GM12891 (cell line): ENCODE results near the gene CFAP74.

Experiments used
- PAX5 ChIP-seq: IDR thresholded peaks from 2 replicates; pipeline ENCODE4 v1.6.1; 2011; ENCODE audit warnings: low read length, moderate library complexity, mild to moderate bottlenecking; ENCODE audit not compliant: insufficient read depth, severe bottlenecking
- POLR2A ChIP-seq: IDR thresholded peaks from 2 replicates; pipeline ENCODE4 v1.6.1; 2011; ENCODE audit warnings: low read depth, low read length, control low read depth
- POLR2AphosphoS5 ChIP-seq: IDR thresholded peaks from 2 replicates; pipeline ENCODE4 v1.6.1; 2011; ENCODE audit warnings: low read depth, low read length, control low read depth
- POU2F2 ChIP-seq: IDR thresholded peaks from 2 replicates; pipeline ENCODE4 v1.6.1; 2011; ENCODE audit warnings: low read depth, mild to moderate bottlenecking, control low read depth, low read length, moderate library complexity
- SPI1 ChIP-seq: IDR thresholded peaks from 2 replicates; pipeline ENCODE4 v1.6.1; 2011; ENCODE audit warnings: low read depth, low read length, control low read depth
- TAF1 ChIP-seq: IDR thresholded peaks from 2 replicates; pipeline ENCODE4 v1.6.1; 2011; ENCODE audit warnings: low read depth, low read length, control low read depth

DNA sequence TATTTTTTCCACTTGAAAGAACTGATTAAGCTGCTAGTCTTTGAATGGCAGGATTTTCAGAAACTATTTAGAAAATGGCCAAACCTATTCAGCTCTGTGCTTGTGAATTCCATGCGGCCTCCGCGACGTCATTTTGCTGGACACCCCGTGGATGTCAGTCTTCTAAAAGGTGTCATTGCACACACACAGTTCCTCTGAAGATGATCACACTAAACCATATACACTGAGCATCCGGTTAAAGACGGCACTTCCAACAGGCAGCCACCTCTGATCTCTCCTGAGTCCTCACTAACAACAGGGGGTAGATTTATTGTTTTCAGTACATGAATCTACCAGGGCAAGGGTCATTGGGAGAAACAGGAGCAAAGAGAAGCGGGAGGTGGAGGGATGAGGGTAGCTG is 9.1 kb downstream of the CFAP74 start:
- TF ChIP-seq TAF1 (no peak), POLR2AphosphoS5 (no peak), SPI1 (no peak), POLR2A (no peak), POU2F2 (no peak), PAX5 (no peak)
